MM.1S (cell line): ENCODE data around the gene MOB3B.

Source experiments
- DNase-seq: peaks from one replicate; pipeline ENCODE4 v3.0.0-alpha.2; 2015
- H2AFZ ChIP-seq: fragments of 300-600 bp; sonication (generic); 2 replicates; pipeline ENCODE4 v1.6.0; 2016; ENCODE audit warnings: antibody characterized with exemption, low read length
- H3F3A ChIP-seq: fragments of 300-600 bp; sonication (generic); 2 replicates; pipeline ENCODE4 v1.6.1; 2016; ENCODE audit warnings: mild to moderate bottlenecking, antibody characterized with exemption, low read length, moderate library complexity, mixed read lengths; ENCODE audit not compliant: insufficient read depth
- H3K27ac ChIP-seq: fragments of 300-600 bp; sonication (generic); 2 replicates; pipeline ENCODE4 v1.5.1; 2016; ENCODE audit warnings: mild to moderate bottlenecking, low read length
- H3K27me3 ChIP-seq: fragments of 300-600 bp; sonication (generic); replicated peaks from 2 replicates; pipeline ENCODE4 v1.6.0; 2016; ENCODE audit warnings: low read length; ENCODE audit not compliant: insufficient read depth
- H3K36me3 ChIP-seq: fragments of 300-600 bp; sonication (generic); replicated peaks from 2 replicates; pipeline ENCODE4 v1.6.1; 2016; ENCODE audit warnings: mild to moderate bottlenecking, low read length, mixed read lengths; ENCODE audit not compliant: insufficient read depth
- H3K4me1 ChIP-seq: fragments of 300-600 bp; sonication (generic); 2 replicates; pipeline ENCODE4 v1.6.1; 2016; ENCODE audit warnings: low read length, mixed read lengths
- H3K4me2 ChIP-seq: fragments of 300-600 bp; sonication (generic); 2 replicates; pipeline ENCODE4 v1.6.0; 2016; ENCODE audit warnings: low read depth, low read length
- H3K4me3 ChIP-seq: fragments of 300-600 bp; sonication (generic); 2 replicates; pipeline ENCODE4 v1.5.1; 2016; ENCODE audit warnings: low read length, mixed read lengths
- H3K79me2 ChIP-seq: fragments of 300-600 bp; sonication (generic); 2 replicates; pipeline ENCODE4 v1.6.1; 2016; ENCODE audit warnings: mixed run types, low read length, mixed read lengths
- H3K9ac ChIP-seq: fragments of 300-600 bp; sonication (generic); 2 replicates; pipeline ENCODE4 v1.6.1; 2016; ENCODE audit warnings: low read length, mixed read lengths
- H3K9me2 ChIP-seq: fragments of 300-600 bp; sonication (generic); replicated peaks from 2 replicates; pipeline ENCODE4 v1.6.1; 2016; ENCODE audit warnings: mild to moderate bottlenecking, low read length, mixed read lengths; ENCODE audit not compliant: insufficient read depth
- H3K9me3 ChIP-seq: fragments of 300-600 bp; sonication (generic); replicated peaks from 2 replicates; pipeline ENCODE4 v1.6.1; 2016; ENCODE audit warnings: mild to moderate bottlenecking, low read length, mixed read lengths; ENCODE audit not compliant: insufficient read depth
- H4K20me1 ChIP-seq: fragments of 300-600 bp; sonication (generic); 2 replicates; pipeline ENCODE4 v1.6.1; 2016; ENCODE audit warnings: mild to moderate bottlenecking, low read length, moderate library complexity, mixed read lengths; ENCODE audit not compliant: insufficient read depth
- CTCF ChIP-seq: fragments of 300-600 bp; sonication (generic); IDR thresholded peaks from 2 replicates; pipeline ENCODE4 v1.5.1; 2016; ENCODE audit warnings: antibody characterized with exemption, low read length, mixed read lengths
- EZH2 ChIP-seq: fragments of 300-600 bp; sonication (generic); optimal IDR thresholded peaks from 2 replicates; pipeline ENCODE3; 2017; ENCODE audit warnings: low read depth, mild to moderate bottlenecking, antibody characterized with exemption, low read length, mixed read lengths
- EZH2phosphoT487 ChIP-seq: fragments of 300-600 bp; sonication (generic); IDR thresholded peaks from 2 replicates; pipeline ENCODE4 v1.6.1; 2018; ENCODE audit warnings: antibody characterized with exemption, low read length

MOB3B gene

DNA sequence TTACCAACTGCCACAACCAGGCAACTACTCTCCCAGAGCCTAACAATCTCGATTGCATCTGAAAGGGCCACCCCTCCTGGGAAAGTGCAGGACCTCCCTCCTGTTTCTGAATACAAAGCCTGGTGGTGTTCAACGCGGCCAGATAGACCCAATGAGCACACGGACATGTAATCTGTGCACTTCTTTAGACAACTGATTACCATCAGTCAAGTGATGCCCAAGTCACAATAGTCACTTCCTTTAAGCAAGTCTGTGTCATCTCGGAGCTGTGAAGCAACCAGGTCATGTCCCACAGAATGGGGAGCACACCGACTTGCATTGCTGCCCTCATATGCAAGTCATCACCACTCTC lies 42.9 kb upstream of the MOB3B start:
- Histone ChIP-seq H3K4me3 (peak overlapping the region; percentile 67), H3K9me3 (no peaks in the 10 kb centered on the region), H3K27me3 (no peaks in the 10 kb centered on the region), H3K9me2 (no peaks in the 10 kb centered on the region), H3F3A (no peaks in the 10 kb centered on the region), H2AFZ (peak overlapping the region; percentile 53), H3K4me1 (no peaks in the 10 kb centered on the region), H3K36me3 (no peaks in the 10 kb centered on the region), H3K4me2 (peak overlapping the region; percentile 65; the same call in 1 of the 2 replicates), H4K20me1 (no peaks in the 10 kb centered on the region), H3K79me2 (no peaks in the 10 kb centered on the region), H3K9ac (peak overlapping the region; percentile 76), H3K27ac (peak overlapping the region; percentile 83; the same call in 1 of the 2 replicates)
- DNase-seq = peak; percentile 10
- TF ChIP-seq EZH2 = no peak
- no peak for TF ChIP-seq EZH2phosphoT487
- TF ChIP-seq CTCF = no peak

DNA sequence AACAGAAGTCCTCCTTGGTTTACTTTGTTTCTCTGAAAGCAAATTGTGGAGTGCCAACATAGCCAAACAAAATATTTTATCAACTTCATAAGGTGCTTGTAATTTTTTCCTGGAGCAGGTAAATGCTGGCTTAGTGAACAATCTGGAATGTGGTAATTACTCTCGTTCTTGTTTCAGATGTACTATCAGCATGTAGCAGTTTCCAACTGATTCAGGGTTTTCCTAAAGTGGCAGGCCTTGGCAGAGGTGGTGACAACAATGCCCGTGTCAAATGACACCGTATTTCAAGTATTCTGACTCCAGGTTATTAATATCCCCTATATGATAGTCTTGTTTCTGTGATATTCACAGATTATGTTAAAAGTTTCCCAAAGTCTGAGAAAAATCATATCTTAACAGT lies 42.4 kb upstream of the MOB3B start:
- H3K4me2 ChIP-seq = peak overlapping the region; percentile 65; the same call in 1 of the 2 replicates
- no peaks in the 10 kb centered on the region for H4K20me1 ChIP-seq
- no peak for TF ChIP-seq CTCF
- TF ChIP-seq EZH2 = no peak
- TF ChIP-seq EZH2phosphoT487 = no peak
- no peak for DNase-seq
- H3K4me1 ChIP-seq = no peaks in the 10 kb centered on the region
- H3K27me3 ChIP-seq = no peaks in the 10 kb centered on the region
- H3K9me2 ChIP-seq = no peaks in the 10 kb centered on the region
- no peak overlapping the region for H3K9ac ChIP-seq
- no peaks in the 10 kb centered on the region for H3K79me2 ChIP-seq
- no peak overlapping the region for H2AFZ ChIP-seq
- no peak overlapping the region for H3K27ac ChIP-seq
- H3K36me3 ChIP-seq = no peaks in the 10 kb centered on the region
- H3F3A ChIP-seq = no peaks in the 10 kb centered on the region
- H3K4me3 ChIP-seq = no peak overlapping the region
- no peaks in the 10 kb centered on the region for H3K9me3 ChIP-seq

GRCh38 chr9:27571011-27571410 lies 41.4 kb upstream of the MOB3B start:
- H3K27me3 ChIP-seq = no peaks in the 10 kb centered on the region
- TF ChIP-seq EZH2 (no peak), CTCF (no peak), EZH2phosphoT487 (no peak)
- DNase-seq = no peak

More at GRCh38 chr9:27571011-27571410, 41.4 kb upstream of the MOB3B start:
- Histone ChIP-seq H3K4me2 (no peak overlapping the region), H2AFZ (no peak overlapping the region), H3K9me3 (no peaks in the 10 kb centered on the region), H4K20me1 (no peaks in the 10 kb centered on the region), H3K9ac (no peak overlapping the region), H3F3A (no peaks in the 10 kb centered on the region), H3K79me2 (no peaks in the 10 kb centered on the region), H3K4me1 (no peaks in the 10 kb centered on the region), H3K4me3 (no peak overlapping the region), H3K36me3 (no peaks in the 10 kb centered on the region), H3K9me2 (no peaks in the 10 kb centered on the region), H3K27ac (no peak overlapping the region)
